Neural progenitor cell (in vitro differentiated cells): ENCODE measurements around the gene MAP7D1.

Experiments used
- EZH2phosphoT487 ChIP-seq: fragments of 200-600 bp; sonication (generic); IDR thresholded peaks from 2 replicates; pipeline ENCODE4 v1.6.1; 2017; ENCODE audit warnings: antibody characterized with exemption
- TF ChIP-seq, protein P1 (sequence below): fragments of 200-600 bp; sonication (generic); IDR thresholded peaks from 2 replicates; pipeline ENCODE4 v1.5.1; 2017; ENCODE audit warnings: antibody characterized with exemption, mild to moderate bottlenecking

DNA sequence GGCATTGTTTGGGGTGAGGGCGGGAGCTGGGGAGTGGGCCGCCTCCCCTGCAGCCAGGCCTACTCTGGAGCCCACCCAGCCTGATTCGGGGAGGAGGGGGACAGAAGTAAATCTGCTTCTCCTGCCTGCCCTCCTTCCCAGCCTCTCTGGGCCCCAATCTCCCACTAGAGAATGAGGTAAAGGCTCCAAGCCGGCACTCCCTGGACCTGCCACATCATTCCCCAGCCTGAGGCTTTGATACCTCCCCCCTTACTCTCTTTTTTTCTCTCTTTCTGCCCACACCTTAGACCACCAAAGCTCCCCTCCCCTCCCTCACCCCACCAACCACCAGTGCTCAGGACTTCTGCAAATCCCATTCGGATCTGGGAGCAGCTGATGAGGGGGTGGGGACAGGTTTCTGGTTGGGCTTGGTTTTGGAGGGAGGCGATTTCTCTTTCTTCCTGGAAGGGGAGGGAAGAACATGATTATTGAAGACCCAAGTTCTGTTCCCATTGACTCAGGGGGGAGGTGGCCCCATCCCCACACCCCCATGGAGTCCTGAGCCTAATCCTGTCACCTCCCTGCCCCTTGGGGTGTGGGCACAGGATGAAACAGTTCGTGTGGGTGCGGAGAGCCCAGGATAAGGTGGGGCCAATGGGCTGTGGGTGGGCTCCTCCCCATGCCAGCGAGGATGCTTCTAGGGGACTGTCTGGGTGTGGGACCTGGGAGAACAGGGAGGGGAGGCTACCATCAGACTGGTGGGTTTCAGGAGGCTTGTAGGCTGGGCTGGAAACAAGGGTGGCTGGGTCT is 1.3 kb downstream of the MAP7D1 start:
- TF ChIP-seq, protein P1, sequence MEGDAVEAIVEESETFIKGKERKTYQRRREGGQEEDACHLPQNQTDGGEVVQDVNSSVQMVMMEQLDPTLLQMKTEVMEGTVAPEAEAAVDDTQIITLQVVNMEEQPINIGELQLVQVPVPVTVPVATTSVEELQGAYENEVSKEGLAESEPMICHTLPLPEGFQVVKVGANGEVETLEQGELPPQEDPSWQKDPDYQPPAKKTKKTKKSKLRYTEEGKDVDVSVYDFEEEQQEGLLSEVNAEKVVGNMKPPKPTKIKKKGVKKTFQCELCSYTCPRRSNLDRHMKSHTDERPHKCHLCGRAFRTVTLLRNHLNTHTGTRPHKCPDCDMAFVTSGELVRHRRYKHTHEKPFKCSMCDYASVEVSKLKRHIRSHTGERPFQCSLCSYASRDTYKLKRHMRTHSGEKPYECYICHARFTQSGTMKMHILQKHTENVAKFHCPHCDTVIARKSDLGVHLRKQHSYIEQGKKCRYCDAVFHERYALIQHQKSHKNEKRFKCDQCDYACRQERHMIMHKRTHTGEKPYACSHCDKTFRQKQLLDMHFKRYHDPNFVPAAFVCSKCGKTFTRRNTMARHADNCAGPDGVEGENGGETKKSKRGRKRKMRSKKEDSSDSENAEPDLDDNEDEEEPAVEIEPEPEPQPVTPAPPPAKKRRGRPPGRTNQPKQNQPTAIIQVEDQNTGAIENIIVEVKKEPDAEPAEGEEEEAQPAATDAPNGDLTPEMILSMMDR = no peak
- TF ChIP-seq EZH2phosphoT487 = no peak
